Neural progenitor cell (in vitro differentiated cells): ENCODE results near the gene LRRC73. TPM values are rescaled to one million over a fixed set of nuclear protein-coding genes. Genes with fewer than 3 reads are reported as not detected.

Experiments
- DNase-seq: peaks from one replicate; pipeline ENCODE4 v3.0.0-alpha.2; 2016; ENCODE audit warnings: low spot score
- H2AFZ ChIP-seq: fragments of 200-600 bp; sonication (generic); replicated peaks from 2 replicates; pipeline ENCODE4 v1.6.1; 2016; ENCODE audit warnings: antibody characterized with exemption
- H3F3A ChIP-seq: fragments of 200-600 bp; sonication (generic); 2 replicates; pipeline ENCODE4 v1.6.1; 2016; ENCODE audit warnings: antibody characterized with exemption, low read depth
- H3K27ac ChIP-seq: fragments of 200-600 bp; sonication (generic); 2 replicates; pipeline ENCODE4 v1.5.1; 2016; ENCODE audit warnings: mild to moderate bottlenecking
- H3K27me3 ChIP-seq: fragments of 200-600 bp; sonication (generic); 2 replicates; pipeline ENCODE4 v1.6.1; 2016; ENCODE audit warnings: mild to moderate bottlenecking, moderate library complexity
- H3K36me3 ChIP-seq: fragments of 200-600 bp; sonication (generic); 2 replicates; pipeline ENCODE4 v1.5.1; 2016
- H3K4me1 ChIP-seq: fragments of 200-600 bp; sonication (generic); 2 replicates; pipeline ENCODE4 v1.6.1; 2016; ENCODE audit warnings: mixed run types
- H3K4me2 ChIP-seq: fragments of 200-600 bp; sonication (generic); 2 replicates; pipeline ENCODE4 v1.6.1; 2016
- H3K4me3 ChIP-seq: fragments of 200-600 bp; sonication (generic); 2 replicates; pipeline ENCODE4 v1.5.1; 2016
- H3K79me2 ChIP-seq: fragments of 200-600 bp; sonication (generic); 2 replicates; pipeline ENCODE4 v1.6.1; 2016; ENCODE audit warnings: low read depth
- H3K9ac ChIP-seq: fragments of 200-600 bp; sonication (generic); 2 replicates; pipeline ENCODE4 v1.6.1; 2016
- H3K9me3 ChIP-seq: fragments of 200-600 bp; sonication (generic); 2 replicates; pipeline ENCODE4 v1.5.1; 2016; ENCODE audit warnings: low read depth
- H4K20me1 ChIP-seq: fragments of 200-600 bp; sonication (generic); 2 replicates; pipeline ENCODE4 v1.6.1; 2016; ENCODE audit warnings: low read depth
- H3K27ac Mint-ChIP-seq: 3 replicates; pipeline ENCODE4 v1.8.0; 2021; ENCODE audit warnings: mixed read lengths
- H3K27me3 Mint-ChIP-seq: 2 replicates; pipeline ENCODE4 v1.8.0; 2022; ENCODE audit warnings: low read depth, mild to moderate bottlenecking, inconsistent platforms, moderate library complexity, mixed read lengths; ENCODE audit not compliant: insufficient read depth
- H3K36me3 Mint-ChIP-seq: 3 replicates; pipeline ENCODE4 v1.8.0; 2021; ENCODE audit warnings: mixed read lengths
- H3K4me1 Mint-ChIP-seq: 3 replicates; pipeline ENCODE4 v1.8.0; 2021; ENCODE audit warnings: mixed read lengths
- H3K4me3 Mint-ChIP-seq: 3 replicates; pipeline ENCODE4 v1.8.0; 2021; ENCODE audit warnings: mild to moderate bottlenecking, moderate library complexity, mixed read lengths
- H3K9me3 Mint-ChIP-seq: 3 replicates; pipeline ENCODE4 v1.8.0; 2020; ENCODE audit warnings: mixed read lengths
- CTCF ChIP-seq: fragments of 200-600 bp; sonication (generic); IDR thresholded peaks from 2 replicates; pipeline ENCODE4 v1.5.1; 2017; ENCODE audit warnings: antibody characterized with exemption, mild to moderate bottlenecking
- EZH2 ChIP-seq: fragments of 200-600 bp; sonication (generic); IDR thresholded peaks from 2 replicates; pipeline ENCODE4 v1.6.1; 2017; ENCODE audit warnings: antibody characterized with exemption, mild to moderate bottlenecking, moderate library complexity
- EZH2phosphoT487 ChIP-seq: fragments of 200-600 bp; sonication (generic); IDR thresholded peaks from 2 replicates; pipeline ENCODE4 v1.6.1; 2017; ENCODE audit warnings: antibody characterized with exemption
- total RNA-seq: library from RNA; depleted of rRNA; stranded (reverse); fragments of >200 nt; gene quantifications from 2 replicates; pipeline ENCODE4 v1.2.3, GENCODE V29; 2015; ENCODE audit warnings: low replicate concordance

LRRC73 gene
- total RNA-seq, 1 donor from 2014 or later: not detected

- peaks cover 35% of the 10 kb centered on the region for H3K4me1 Mint-ChIP-seq
Measured at GRCh38 chr6:43481075-43481474, 29.1 kb downstream of the LRRC73 start.

GRCh38 chr6:43478008-43478372 lies 32.2 kb downstream of the LRRC73 start:
- no peaks in the 10 kb centered on the region for H3F3A ChIP-seq
- H3K9ac ChIP-seq: peak overlapping the region; percentile 77
- H3K4me3 ChIP-seq: peak overlapping the region; percentile 76
- peaks cover 17% of the 10 kb centered on the region for H3K4me1 ChIP-seq
- TF ChIP-seq CTCF (no peak), EZH2phosphoT487 (no peak), EZH2 (no peak)
- no peak for DNase-seq
- no peaks in the 10 kb centered on the region for H3K27me3 ChIP-seq
- Mint-ChIP-seq H3K36me3 (peaks cover 5% of the 10 kb centered on the region), H3K27me3 (no peaks in the 10 kb centered on the region), H3K27ac (peak overlapping the region; percentile 64), H3K4me1 (peaks cover 35% of the 10 kb centered on the region), H3K4me3 (peak overlapping the region; percentile 90), H3K9me3 (no peaks in the 10 kb centered on the region)
- H3K27ac ChIP-seq: no peak overlapping the region
- peak overlapping the region; percentile 94 for H3K4me2 ChIP-seq
- peaks cover 39% of the 10 kb centered on the region for H3K79me2 ChIP-seq
- H4K20me1 ChIP-seq: peaks cover 37% of the 10 kb centered on the region
- no peaks in the 10 kb centered on the region for H3K9me3 ChIP-seq
- peak overlapping the region; percentile 65 for H2AFZ ChIP-seq
- no peaks in the 10 kb centered on the region for H3K36me3 ChIP-seq

More at GRCh38 chr6:43481075-43481474, 29.1 kb downstream of the LRRC73 start:
- H3K27ac ChIP-seq: no peak overlapping the region
- H4K20me1 ChIP-seq: peaks cover 57% of the 10 kb centered on the region
- peaks cover 8% of the 10 kb centered on the region for H3K36me3 Mint-ChIP-seq
- no peaks in the 10 kb centered on the region for H3F3A ChIP-seq
- peaks cover 17% of the 10 kb centered on the region for H3K4me1 ChIP-seq
- H3K36me3 ChIP-seq: no peaks in the 10 kb centered on the region
- no peak for TF ChIP-seq EZH2phosphoT487
- no peak for TF ChIP-seq CTCF
- TF ChIP-seq EZH2: no peak
- no peaks in the 10 kb centered on the region for H3K27me3 ChIP-seq
- H3K9me3 ChIP-seq: no peaks in the 10 kb centered on the region
- no peak overlapping the region for H3K27ac Mint-ChIP-seq
- H3K4me2 ChIP-seq: no peak overlapping the region
- peaks cover 39% of the 10 kb centered on the region for H3K79me2 ChIP-seq
- H3K9ac ChIP-seq: no peak overlapping the region
- H3K4me3 Mint-ChIP-seq: no peak overlapping the region
- no peak overlapping the region for H3K4me3 ChIP-seq
- H2AFZ ChIP-seq: no peak overlapping the region
- no peaks in the 10 kb centered on the region for H3K9me3 Mint-ChIP-seq
- no peak for DNase-seq
- no peaks in the 10 kb centered on the region for H3K27me3 Mint-ChIP-seq

DNA sequence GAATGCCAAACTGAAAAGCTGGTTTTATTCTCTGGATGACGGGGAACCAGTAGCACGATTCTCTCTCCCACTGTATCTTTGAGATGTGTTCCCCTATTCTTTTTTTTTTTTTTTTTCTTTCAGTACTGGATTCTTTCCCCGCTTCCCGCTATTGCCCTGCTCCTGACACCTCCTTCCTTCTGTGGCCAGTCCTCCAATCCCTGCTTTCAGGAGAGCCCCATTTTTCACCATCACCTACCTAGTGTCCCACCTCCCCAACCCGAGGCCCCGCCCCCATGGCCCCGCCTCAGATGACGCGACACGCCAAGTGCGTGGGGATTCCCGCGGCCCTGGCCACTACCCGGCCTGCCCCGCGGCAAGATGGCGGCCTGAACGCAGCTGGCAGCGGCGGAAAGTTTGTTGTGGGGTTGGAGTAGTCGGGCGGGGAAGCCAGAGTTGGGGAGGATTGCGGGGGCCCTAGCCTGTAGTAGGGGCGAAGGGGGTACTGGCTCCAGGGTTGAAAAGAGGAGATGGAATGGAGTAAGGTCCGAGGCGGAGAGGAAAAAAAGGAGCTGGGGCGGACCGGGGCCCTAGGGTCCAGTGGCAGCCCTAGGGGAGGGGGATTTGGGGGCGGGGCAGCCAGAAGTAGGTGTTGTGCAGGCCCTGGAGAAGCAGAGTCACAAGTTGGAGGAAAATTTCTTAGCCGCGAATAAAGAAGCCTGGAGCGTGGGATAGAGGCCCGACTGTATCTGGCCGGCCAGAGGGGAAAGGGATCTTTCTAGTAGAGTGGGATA lies 32.7 kb downstream of the LRRC73 start, which contains the start of gene TJAP1:
TJAP1 (plus strand) TSS at position 336 of the 773 bp plus-strand sequence. CDS start 21,432 bp downstream, outside the sequence.
- peaks cover 5% of the 10 kb centered on the region for H3K36me3 Mint-ChIP-seq
- TF ChIP-seq EZH2 (peak; percentile 34), CTCF (no peak)
- Histone ChIP-seq H3K27me3 (no peaks in the 10 kb centered on the region), H3K9ac (peak within 1 kb of the TSS; percentile 77), H3K4me3 (peak within 1 kb of the TSS; percentile 76), H3K36me3 (no peaks in the 10 kb centered on the region), H3K27ac (peak within 1 kb of the TSS; percentile 30), H2AFZ (peak within 1 kb of the TSS; percentile 98), H3K4me2 (peak within 1 kb of the TSS; percentile 94), H3K9me3 (no peaks in the 10 kb centered on the region), H3K79me2 (peaks cover 39% of the 10 kb centered on the region), H3K4me1 (peaks cover 17% of the 10 kb centered on the region), H3F3A (no peaks in the 10 kb centered on the region), H4K20me1 (peaks cover 33% of the 10 kb centered on the region)
- peak within 1 kb of the TSS; percentile 64 for H3K27ac Mint-ChIP-seq
- H3K4me1 Mint-ChIP-seq: peaks cover 35% of the 10 kb centered on the region
- DNase-seq: peak; percentile 92
- H3K4me3 Mint-ChIP-seq: peak within 1 kb of the TSS; percentile 90
- H3K27me3 Mint-ChIP-seq: no peaks in the 10 kb centered on the region
- no peaks in the 10 kb centered on the region for H3K9me3 Mint-ChIP-seq
